Putamen (tissue), 1 donor: ENCODE measurements around the gene EXOC8.

Experiments used
- DNase-seq: peaks from one replicate; pipeline ENCODE4 v3.0.0-alpha.2; 2016; ENCODE audit warnings: low spot score

Gene EXOC8, protein sequence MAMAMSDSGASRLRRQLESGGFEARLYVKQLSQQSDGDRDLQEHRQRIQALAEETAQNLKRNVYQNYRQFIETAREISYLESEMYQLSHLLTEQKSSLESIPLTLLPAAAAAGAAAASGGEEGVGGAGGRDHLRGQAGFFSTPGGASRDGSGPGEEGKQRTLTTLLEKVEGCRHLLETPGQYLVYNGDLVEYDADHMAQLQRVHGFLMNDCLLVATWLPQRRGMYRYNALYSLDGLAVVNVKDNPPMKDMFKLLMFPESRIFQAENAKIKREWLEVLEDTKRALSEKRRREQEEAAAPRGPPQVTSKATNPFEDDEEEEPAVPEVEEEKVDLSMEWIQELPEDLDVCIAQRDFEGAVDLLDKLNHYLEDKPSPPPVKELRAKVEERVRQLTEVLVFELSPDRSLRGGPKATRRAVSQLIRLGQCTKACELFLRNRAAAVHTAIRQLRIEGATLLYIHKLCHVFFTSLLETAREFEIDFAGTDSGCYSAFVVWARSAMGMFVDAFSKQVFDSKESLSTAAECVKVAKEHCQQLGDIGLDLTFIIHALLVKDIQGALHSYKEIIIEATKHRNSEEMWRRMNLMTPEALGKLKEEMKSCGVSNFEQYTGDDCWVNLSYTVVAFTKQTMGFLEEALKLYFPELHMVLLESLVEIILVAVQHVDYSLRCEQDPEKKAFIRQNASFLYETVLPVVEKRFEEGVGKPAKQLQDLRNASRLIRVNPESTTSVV

DNA sequence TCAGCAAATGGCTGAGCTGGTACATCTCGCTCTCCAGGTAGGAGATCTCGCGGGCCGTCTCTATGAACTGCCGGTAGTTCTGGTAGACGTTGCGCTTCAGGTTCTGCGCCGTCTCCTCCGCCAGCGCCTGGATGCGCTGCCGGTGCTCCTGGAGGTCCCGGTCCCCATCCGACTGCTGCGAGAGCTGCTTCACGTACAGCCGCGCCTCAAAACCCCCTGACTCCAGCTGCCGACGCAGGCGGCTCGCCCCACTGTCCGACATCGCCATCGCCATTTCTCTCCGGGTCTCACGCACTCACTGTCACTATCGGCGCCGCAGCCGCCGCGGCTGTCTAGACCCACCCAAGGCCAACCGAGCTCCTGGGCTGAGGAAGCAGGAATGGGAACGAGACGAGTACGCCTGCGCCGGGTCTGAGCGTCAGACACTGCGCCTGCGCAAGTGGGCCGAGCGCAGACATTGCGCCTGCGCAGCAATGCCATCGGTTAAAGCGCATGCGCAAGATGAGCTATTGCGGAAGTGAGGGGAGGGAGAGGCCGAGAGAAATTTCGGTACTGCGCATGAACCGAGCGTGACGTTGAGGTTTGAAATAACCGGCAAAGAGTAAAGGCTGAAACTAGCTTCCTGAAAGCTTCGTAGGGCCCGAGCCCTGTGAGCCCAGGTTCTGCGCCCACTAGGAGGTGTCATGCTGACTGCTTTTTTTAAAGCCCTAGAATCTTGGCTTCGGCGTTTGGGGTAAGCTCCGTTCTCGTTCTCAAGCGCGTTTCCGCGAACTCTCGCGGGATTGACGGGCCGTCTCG, at the start of gene EXOC8:
Gene EXOC8 (minus strand): TSS at position 381 of the 798 bp plus-strand sequence. CDS start 107 bp downstream, at position 274.
- DNase-seq, result peak; percentile 97

DNA sequence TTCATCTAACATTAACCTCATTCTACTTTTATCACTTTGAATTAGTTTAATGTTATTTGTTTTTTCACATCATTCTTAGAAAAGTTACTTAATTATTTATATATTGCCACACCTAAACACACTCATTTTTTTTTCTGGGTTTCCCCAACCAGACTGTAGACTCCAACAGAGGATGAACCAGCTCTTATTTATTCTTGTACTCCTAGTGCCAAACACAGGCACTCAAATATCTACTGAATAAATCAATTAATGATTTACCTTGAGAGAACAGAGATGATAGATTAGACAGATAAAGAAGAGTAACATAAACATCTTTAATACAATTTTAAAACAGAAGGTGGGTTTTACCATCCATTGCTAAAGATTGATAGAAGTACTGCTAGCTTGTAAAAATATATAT, 48.8 kb upstream of the EXOC8 start:
- DNase-seq, result no peak

DNA sequence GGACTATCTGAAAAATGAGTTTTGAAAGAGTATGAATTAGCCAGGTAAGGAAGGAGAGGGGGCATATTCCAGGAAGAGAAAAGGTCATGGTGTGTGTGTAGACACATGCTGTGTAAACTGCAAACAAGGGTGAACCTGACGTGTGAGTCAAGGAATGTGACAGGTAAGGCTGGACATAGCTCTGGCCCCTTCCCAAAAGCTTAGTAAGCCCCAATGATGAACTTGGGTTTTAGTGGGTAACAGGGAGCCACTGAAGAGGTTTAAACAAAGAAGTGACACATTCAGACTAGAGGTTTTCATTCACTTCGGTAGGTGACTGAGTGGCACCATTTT, 47.7 kb upstream of the EXOC8 start:
- no peak for DNase-seq

DNA sequence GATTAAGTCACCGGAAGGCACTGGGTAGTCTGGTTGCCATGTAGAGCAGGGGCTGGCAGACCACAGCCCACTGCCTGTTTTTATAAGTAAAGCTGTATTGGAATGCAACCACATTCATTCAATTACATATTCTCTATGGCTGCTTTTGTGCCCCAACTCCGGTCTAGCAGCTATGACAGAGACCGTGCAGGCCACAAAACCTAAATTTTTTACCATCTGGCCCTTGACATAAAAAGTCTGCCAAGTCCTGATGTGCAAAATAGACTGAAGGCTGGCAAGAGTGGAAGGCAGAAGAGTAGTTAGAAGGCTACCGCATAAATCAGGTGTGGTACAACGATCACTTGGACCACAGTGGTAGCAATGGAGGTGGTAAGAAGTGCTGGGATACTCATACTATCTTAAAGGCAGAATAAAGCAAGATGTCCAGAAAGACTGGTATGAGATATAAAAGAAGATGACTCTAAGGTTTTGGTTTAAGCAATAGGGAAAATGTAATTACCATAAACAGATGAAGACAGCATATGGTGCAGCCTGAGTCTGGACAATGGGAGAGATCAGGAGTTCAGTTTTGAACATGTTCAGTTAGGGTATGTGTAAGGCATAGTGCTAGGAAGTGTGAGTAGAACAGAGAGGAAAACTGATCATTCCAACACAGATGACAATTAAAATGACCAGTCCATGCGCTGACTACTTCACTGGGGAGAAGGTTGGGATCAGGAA, 47.2 kb upstream of the EXOC8 start:
- no peak for DNase-seq

DNA sequence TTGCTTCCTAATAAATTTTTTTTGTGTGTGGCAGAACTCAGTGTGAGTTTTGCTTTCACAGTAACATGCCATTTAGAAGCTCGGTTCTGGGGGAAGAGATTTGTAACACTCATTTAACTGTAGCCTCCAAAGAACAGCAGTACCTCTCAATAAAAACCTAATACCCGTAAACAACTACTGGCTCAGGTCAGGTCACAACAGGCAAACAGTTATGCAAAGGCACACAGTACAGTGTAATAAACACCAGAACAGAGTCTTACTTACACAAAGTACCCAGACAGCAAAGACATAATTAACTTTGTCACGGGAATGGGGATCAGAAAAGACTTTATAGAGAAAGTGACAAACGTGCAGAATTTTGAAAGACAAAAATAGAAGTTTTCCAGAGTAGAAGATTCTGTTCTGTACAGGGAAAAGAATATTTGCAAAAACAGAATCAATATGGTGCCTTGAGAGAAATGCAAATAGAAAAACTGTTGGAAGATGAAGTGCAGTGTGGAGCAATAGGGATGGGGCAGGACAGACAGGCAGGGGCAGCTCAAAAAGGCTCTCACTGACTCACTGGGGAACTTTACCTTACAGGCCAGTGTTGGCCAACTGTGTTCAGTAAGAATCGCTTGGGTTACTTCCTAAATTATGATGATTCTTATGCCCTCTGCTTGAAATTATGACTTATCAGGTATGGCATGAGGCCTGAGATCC, 45.7 kb upstream of the EXOC8 start:
- no peak for DNase-seq

DNA sequence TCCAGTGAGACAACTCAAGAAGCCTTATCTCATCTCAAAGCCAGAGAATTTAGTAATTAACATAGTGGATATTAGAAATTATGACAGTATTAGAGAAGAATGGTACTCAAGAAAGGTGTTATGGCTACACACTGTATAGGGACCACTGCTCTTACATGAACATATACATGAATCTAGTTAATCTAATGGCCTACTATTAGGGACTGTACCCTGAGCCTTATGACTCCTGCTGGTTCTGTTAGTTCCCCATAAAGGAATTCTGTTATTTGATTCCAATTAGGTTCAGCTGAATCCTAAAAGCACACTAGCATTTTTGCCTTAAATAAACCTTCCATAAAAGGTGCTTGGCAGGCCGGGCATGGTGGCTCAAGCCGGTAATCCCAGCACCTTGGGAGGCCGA, 44.8 kb upstream of the EXOC8 start:
- no peak for DNase-seq

DNA sequence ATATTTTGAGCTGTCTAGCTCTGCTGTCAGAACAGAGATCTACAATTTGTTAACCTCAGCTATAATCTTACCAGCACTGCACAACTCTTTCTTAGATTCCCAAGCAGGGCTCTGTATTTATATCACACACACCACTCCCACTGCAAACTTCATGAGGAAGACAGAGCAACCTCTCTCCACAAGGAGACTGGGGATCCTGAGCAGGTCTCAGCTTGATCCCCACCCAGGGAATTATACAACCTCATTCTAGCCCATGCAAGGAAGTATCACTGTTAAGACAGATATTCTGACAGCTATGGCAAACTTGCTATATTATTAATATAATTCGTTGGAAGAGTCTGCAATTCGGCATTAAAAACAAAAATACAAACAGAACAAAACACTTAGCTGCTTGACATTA, 44.1 kb upstream of the EXOC8 start:
- DNase-seq, result no peak

DNA sequence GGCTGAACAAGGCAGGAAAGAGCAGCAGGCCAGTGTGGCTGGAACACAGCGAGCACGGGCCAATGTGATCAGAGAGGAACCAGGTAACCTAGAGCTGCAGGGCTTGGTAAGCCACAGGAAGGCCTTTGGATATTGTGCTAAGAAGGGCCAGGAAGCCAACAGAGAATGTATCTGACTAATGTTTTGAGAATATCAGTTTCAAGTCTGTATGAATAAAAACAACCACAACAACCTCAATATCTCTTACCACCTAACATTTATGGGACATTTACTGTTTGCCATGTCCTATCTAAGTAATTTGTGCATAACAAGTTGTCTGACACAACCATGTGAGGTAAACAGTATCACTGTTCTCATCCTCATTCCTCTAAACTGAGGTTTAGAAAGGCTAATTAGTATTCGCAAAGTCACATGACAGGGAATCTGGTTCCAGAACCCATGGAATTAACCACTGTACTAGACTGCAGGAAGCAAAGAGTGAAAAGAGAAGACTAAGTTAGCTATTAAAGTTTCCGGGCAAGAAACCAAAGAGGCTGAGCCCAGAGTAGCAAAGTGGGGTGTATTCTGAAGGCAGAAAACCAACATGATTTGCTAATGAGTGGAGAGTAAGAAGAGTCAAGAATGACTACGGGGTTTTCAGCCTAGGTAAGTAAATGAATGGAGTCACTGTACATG, 39.4 kb upstream of the EXOC8 start:
- DNase-seq, result no peak

DNA sequence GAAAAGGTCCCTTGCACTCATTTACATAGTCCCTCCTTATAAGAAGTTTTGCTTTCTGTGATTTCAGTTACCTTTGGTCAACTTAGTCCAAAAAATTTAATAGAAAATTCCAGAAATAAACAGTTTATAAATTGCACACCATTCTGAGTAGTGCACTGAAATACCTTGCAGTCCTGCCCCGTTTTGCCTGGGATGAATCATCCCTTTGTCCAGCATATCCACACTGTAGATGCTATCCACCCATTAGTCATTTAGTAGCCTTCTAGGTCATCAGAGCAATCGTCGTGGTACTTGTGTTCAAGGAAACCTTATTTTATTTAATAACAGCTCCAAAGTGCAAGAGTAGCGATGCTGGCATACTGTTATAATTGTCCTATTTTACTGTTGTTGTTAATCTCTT, 38.4 kb upstream of the EXOC8 start:
- no peak for DNase-seq

DNA sequence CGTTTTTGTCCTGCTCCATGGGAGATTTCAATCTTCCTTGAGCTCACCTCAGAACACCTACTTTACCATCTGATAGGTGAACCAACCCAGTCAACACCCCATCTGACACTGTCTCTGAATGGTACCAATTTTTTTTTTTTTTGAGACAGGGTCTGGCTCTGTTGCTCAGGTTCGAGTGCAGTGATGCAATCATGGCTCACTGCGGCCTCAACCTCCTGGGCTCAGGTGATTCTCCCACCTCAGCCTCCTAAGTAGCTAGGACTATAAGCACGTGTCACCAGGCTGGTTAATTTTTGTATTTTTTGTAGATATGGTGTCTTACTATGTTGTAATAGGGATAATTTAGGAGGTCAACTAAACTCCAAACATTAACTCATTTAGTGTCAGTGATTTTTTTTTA, 36.7 kb upstream of the EXOC8 start:
- DNase-seq, result no peak

DNA sequence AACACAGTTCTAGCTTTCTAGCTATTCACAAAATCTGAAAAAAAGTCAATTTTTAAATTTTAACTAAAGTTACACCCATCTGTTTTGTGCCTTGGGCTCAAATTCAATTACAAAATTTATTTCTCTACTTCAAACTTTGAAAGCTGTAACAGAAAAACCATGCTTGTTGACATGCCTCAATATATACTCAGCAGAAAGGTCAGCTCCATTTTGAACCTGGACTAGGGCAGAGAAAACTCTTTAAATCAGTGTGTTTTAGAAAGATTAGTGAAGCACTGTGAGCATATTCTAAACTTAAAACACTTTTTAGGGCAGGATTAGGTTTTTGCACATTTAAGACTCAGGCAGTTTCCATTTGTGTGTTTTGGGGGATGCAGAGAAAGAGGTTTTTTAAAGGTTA, 34.8 kb upstream of the EXOC8 start:
- DNase-seq, result no peak

DNA sequence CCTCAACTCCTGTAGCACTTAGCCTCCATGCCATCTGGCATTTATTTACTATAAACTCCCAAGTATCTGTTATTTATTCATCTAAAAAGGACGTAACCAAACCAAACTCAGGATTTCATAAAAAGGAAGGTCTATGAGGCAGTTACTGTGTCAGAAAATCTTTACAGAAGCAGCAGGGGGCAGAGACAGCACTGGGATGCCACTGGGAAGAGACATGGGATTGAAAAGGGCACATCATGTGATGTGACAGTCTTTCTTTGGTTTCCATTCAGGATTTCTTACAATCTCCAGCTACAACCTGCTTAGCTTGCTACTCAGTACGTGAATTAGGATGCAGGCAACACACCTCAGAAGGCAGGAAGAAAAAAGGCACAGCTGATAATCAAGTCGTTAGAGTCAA, 31.6 kb upstream of the EXOC8 start:
- DNase-seq, result peak; percentile 34

DNA sequence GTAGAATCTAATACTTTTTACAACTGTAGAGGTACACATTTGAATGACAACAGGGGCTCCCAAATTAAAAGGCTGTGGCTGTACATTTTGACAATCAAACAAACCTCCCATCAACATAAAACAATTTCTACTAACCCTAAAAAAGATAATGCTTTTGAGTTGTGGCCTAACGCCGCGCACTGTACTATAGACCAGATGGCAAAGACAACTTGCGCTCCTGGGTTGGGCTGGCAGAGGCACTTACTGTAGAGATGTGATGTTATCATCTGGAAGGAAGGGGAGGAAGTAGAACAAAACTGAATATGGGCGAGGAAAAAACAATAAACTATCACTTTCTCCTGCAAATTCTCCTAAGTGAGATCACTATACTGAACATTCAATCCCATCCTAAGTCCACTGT, 26.5 kb upstream of the EXOC8 start:
- no peak for DNase-seq

DNA sequence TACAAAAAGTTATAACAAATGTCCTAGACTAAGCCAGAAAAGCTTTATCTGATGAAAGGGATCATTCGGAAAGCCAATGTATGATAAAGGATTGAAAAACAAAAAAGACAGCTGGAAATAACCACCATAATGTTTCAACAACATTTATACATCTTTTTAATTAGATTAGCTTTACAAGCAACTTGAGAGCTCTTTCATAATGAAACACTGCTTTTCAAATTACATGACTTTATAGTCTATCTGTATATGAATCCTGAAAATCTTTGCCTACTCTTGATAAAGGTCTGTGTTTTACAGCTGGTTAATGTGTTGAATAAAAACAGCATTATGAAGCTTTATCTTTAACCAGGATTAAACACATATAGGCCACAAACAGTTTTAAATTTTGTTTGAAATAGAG, 26.0 kb upstream of the EXOC8 start:
- DNase-seq, result no peak

DNA sequence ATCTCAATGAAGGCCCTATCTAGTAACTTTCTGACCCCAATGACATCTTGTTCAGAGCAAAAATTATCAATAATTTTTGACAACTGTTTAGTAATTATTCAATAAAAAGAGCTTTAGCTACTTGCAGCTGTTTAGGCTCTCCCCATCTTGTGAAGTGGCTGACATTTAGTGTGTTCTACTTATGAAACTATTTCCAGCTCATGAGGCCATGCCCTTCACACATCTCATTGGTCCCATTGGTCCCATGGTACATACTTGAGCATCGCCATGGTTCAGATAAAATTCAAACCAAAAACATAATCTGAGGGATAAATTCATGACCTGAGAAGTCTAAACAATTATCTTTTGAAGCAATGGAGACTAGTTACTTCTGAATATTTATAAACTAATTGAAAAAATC, 24.7 kb upstream of the EXOC8 start:
- no peak for DNase-seq

DNA sequence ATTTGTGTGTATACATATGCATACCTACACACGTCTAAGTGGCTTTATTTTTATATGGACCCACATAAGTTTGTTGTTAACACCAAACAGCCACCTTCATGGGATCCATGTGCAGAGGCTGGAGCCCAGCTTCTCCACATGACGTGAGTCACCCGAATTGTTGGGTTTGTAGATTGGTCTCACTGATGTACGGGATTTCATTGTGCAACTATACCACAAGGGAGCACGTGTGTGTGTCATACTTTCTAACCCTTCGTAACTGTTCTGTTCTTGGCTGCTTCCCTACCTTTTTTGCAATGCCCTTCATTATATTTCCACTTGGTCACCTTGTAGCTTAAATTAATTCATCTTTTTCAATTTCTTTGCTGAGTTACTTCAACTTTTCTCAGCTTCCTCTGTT, 21.5 kb upstream of the EXOC8 start:
- no peak for DNase-seq

DNA sequence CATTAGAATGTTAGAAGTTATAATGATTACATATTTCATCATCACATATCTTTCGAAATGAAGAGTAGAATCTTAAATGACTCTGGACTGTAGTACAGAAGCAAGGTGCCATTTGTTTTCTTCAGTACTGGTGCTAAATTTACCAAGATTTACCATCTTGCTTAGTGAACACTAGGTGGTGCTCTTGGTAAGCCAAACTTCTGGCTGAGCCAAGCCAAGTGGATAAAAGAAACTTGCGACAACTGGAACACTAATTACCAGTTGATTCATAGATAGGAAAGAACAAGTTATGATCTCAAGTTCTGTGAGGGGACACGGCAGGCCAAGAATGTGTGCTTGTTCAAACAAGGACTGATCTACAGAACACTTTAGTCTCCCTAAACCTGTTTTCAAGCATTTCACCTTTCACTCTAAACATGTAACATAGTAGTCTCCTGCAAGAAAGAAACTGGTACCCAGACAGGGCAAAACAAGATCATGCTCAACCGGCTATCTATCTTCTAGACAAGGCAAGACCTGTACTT, 20.2 kb upstream of the EXOC8 start:
- DNase-seq, result peak; percentile 58

DNA sequence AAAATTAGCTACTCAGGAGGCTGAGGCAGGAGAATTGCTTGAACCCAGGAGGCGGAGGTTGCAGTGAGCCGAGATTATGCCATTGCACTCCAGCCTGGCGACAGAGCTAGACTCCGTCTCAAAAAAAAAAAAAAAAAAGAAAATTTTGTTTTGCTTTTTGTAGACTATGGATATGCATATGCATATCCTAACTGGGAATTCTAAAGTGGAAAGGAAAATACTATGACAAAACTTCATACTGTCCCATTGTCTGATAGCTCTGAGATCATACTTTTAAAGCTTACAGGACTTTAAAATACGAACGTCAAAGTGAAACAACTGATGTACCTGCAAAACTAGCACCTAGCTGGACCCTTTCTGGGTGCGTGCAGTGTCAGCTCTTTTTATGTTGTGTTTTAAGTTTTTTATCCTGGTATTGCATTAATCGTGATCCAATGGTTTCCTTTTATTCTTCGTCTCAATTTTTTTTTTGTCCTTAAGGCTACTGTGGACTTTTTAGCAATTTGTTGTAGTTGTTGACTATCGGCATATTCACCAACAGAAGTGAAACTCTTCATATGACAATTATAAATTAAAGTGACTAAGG, 19.6 kb upstream of the EXOC8 start:
- no peak for DNase-seq

DNA sequence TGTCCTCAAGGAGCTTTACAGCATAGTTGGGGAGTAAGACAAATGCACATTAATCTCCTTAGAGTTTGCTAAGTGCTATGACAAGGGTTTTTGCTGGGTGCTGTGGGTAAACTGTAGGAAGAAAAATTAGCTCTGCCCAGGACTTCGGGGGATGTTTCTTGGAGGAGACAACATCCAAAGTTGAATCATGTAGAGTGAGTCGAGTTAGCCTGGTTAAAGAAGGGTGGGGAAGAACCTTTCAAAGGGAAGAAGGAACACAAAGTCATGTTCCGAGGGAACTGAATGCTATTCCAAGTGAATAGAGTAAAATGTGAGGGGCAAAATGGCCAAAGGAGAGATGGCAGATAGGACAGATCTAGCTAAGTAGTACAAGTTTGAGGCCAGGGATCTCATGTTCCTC, 17.5 kb upstream of the EXOC8 start:
- DNase-seq, result no peak

DNA sequence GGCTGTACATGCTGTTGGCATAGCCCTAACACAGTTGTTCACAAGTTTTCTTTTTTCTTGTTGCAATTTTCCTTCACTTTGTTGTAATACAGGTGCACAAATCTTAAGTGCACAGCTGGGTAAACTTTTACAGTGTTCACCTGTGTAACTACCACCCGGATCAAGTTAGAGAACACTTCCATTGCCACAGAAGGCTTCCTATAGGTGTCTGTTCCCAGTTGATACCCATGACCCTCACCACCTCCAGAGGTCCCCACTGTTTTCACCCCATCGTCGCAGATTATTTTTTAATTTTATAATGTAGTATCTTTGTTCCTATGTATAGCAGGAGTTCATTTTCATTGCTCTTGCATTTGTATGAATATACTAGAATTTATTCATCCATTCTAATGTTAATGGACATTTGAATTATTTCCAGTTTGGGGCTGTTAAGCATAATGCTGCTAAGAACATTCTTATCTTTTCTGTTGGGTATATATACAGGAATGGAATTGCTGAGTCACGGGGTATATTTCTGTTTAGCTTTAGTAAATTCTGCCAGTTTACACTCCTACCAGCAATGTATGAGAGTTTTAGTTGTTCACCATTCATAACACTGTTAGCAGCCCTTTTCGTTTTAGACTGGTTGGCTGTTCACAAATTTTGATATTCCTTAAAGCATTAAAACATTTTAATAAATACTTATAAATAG, 16.8 kb upstream of the EXOC8 start:
- DNase-seq, result no peak
